ENCODE data around the gene PARD6B. TPM values are rescaled to one million over a fixed set of nuclear protein-coding genes. Genes with fewer than 3 reads are reported as not detected.

Gene PARD6B
- total RNA-seq, 1 experiment from 2014 or later, result 29.6 TPM

DNA sequence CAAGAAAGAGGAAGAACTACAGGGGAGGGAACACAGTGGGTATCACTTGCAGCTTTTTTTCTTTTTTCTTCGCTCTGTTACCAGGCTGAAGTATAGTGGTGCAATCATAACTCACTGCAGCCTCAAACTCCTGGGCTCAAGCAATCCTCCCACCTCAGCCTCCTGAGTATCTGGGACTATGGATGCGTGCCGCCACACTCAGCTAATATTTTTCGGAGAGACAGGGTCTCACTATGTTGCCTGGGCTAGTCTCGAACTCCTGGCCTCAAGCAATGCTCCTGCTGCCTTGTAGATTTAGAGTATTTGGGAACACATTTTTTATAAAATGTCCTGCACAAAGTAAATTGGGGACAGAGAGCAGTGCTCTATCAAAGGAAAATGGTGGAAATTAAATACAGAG lies 28.3 kb downstream of the PARD6B start:
- H3K27me3 Mint-ChIP-seq (ENCODE audit: low read depth), result no peaks in the 10 kb centered on the region
- DNase-seq (ENCODE audit: low spot score), result no peak

More for the DNA sequence above, 28.3 kb downstream of the PARD6B start:
- H3K4me1 Mint-ChIP-seq, result peaks cover 16% of the 10 kb centered on the region
- no peak overlapping the region for H3K4me3 Mint-ChIP-seq
- no peak overlapping the region for H3K27ac Mint-ChIP-seq
- ATAC-seq, result no peak
- TF ChIP-seq FOXP1 (CRISPR knock-in tag; IDR thresholded peaks at IDR 0.05; ENCODE audit: borderline replicate concordance) (no peak), NR1H2 (CRISPR knock-in tag; IDR thresholded peaks at IDR 0.05) (no peak), CTCF (IDR thresholded peaks at IDR 0.05) (no peak), CREM (CRISPR knock-in tag; IDR thresholded peaks at IDR 0.05) (no peak), ZNF423 (CRISPR knock-in tag; IDR thresholded peaks at IDR 0.05) (no peak), SOX15 (CRISPR knock-in tag; IDR thresholded peaks at IDR 0.05) (no peak), CREB1 (CRISPR knock-in tag; IDR thresholded peaks at IDR 0.05) (no peak), ETV6 (CRISPR knock-in tag; IDR thresholded peaks at IDR 0.05) (no peak), TP53 (CRISPR knock-in tag; IDR thresholded peaks at IDR 0.05) (no peak), FOXK1 (CRISPR knock-in tag; IDR thresholded peaks at IDR 0.05) (no peak), NR2C2 (CRISPR knock-in tag; IDR thresholded peaks at IDR 0.05) (no peak), FOXP4 (CRISPR knock-in tag; IDR thresholded peaks at IDR 0.05) (no peak), ZNF671 (CRISPR knock-in tag; IDR thresholded peaks at IDR 0.05) (no peak)
- TF ChIP-seq, protein P1, sequence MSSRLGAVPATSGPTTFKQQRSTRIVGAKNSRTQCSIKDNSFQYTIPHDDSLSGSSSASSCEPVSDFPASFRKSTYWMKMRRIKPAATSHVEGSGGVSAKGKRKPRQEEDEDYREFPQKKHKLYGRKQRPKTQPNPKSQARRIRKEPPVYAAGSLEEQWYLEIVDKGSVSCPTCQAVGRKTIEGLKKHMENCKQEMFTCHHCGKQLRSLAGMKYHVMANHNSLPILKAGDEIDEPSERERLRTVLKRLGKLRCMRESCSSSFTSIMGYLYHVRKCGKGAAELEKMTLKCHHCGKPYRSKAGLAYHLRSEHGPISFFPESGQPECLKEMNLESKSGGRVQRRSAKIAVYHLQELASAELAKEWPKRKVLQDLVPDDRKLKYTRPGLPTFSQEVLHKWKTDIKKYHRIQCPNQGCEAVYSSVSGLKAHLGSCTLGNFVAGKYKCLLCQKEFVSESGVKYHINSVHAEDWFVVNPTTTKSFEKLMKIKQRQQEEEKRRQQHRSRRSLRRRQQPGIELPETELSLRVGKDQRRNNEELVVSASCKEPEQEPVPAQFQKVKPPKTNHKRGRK (CRISPR knock-in tag; IDR thresholded peaks at IDR 0.05; ENCODE audit: borderline replicate concordance), result no peak
- TF ChIP-seq, protein P2, sequence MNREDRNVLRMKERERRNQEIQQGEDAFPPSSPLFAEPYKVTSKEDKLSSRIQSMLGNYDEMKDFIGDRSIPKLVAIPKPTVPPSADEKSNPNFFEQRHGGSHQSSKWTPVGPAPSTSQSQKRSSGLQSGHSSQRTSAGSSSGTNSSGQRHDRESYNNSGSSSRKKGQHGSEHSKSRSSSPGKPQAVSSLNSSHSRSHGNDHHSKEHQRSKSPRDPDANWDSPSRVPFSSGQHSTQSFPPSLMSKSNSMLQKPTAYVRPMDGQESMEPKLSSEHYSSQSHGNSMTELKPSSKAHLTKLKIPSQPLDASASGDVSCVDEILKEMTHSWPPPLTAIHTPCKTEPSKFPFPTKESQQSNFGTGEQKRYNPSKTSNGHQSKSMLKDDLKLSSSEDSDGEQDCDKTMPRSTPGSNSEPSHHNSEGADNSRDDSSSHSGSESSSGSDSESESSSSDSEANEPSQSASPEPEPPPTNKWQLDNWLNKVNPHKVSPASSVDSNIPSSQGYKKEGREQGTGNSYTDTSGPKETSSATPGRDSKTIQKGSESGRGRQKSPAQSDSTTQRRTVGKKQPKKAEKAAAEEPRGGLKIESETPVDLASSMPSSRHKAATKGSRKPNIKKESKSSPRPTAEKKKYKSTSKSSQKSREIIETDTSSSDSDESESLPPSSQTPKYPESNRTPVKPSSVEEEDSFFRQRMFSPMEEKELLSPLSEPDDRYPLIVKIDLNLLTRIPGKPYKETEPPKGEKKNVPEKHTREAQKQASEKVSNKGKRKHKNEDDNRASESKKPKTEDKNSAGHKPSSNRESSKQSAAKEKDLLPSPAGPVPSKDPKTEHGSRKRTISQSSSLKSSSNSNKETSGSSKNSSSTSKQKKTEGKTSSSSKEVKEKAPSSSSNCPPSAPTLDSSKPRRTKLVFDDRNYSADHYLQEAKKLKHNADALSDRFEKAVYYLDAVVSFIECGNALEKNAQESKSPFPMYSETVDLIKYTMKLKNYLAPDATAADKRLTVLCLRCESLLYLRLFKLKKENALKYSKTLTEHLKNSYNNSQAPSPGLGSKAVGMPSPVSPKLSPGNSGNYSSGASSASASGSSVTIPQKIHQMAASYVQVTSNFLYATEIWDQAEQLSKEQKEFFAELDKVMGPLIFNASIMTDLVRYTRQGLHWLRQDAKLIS (CRISPR knock-in tag; IDR thresholded peaks at IDR 0.05; ENCODE audit: borderline replicate concordance), result no peak
- no peaks in the 10 kb centered on the region for H3K36me3 Mint-ChIP-seq
- ChIA-PET CTCF (interaction anchor here (1.1 to 1.8 kb wide), 2 partner anchors 10 to 172 kb away, joined by 3 to 9 read pairs; no protein-coding TSS in a partner anchor), POLR2A (no interaction called here)
- no peaks in the 10 kb centered on the region for H3K9me3 Mint-ChIP-seq
